Neural progenitor cell (in vitro differentiated cells): ENCODE data around the gene LIG3.

Experiments
- CTCF ChIP-seq: fragments of 200-600 bp; sonication (generic); IDR thresholded peaks from 2 replicates; pipeline ENCODE4 v1.5.1; 2017; ENCODE audit warnings: antibody characterized with exemption, mild to moderate bottlenecking
- EZH2 ChIP-seq: fragments of 200-600 bp; sonication (generic); IDR thresholded peaks from 2 replicates; pipeline ENCODE4 v1.6.1; 2017; ENCODE audit warnings: antibody characterized with exemption, mild to moderate bottlenecking, moderate library complexity

- TF ChIP-seq CTCF (no peak), EZH2 (no peak)
Observed at GRCh38 chr17:35001549-35001948, 21.2 kb downstream of the LIG3 start.
